GM19468 (cell line): ENCODE measurements around the gene CITED1.
"Not testable (repeated sequence)": the region's sequence is repeated elsewhere in the genome, so short reads cannot be mapped to it uniquely, and the experiment has no call there.

Experiments used
- ATAC-seq: cut with Tn5 transposase; IDR thresholded peaks from one replicate; pipeline ENCODE4 v1.9.1; 2021; ENCODE audit warnings: mild to moderate bottlenecking, moderate library complexity, moderate number of reproducible peaks; ENCODE audit not compliant: unreplicated experiment; ENCODE audit errors: extremely low read depth

Gene CITED1

GRCh38 chrX:72305286-72306084, at the start of gene CITED1:
Gene CITED1, minus strand, starts transcription at chrX:72305914. Its CDS starts 3,045 bp downstream, at chrX:72302869.
- ATAC-seq: no peak

GRCh38 chrX:72352786-72353185, 47.1 kb upstream of the CITED1 start:
- ATAC-seq: no peak

- no peak for ATAC-seq
Observed at GRCh38 chrX:72351606-72352334, 46.1 kb upstream of the CITED1 start.

GRCh38 chrX:72349190-72349589, 43.5 kb upstream of the CITED1 start:
- peak; percentile 54 for ATAC-seq

GRCh38 chrX:72348247-72348979, 42.7 kb upstream of the CITED1 start:
- no peak for ATAC-seq

- ATAC-seq: no peak
Observed at GRCh38 chrX:72347366-72347765, 41.7 kb upstream of the CITED1 start.

- no peak for ATAC-seq
Observed at GRCh38 chrX:72346302-72346949, 40.7 kb upstream of the CITED1 start.

GRCh38 chrX:72340626-72341025, 34.9 kb upstream of the CITED1 start:
- no peak for ATAC-seq

GRCh38 chrX:72340041-72340440, 34.3 kb upstream of the CITED1 start:
- no peak for ATAC-seq

GRCh38 chrX:72330131-72330530, 24.4 kb upstream of the CITED1 start:
- no peak for ATAC-seq

- ATAC-seq: no peak
Observed at GRCh38 chrX:72326605-72327300, 21.0 kb upstream of the CITED1 start.

- not testable (repeated sequence) for ATAC-seq
Observed at GRCh38 chrX:72319651-72320050, 13.9 kb upstream of the CITED1 start.

- no peak for ATAC-seq
Observed at GRCh38 chrX:72317139-72317538, 11.4 kb upstream of the CITED1 start.

- no peak for ATAC-seq
Observed at GRCh38 chrX:72316408-72317110, 10.8 kb upstream of the CITED1 start.

- ATAC-seq: no peak
Observed at GRCh38 chrX:72314881-72315280, 9.2 kb upstream of the CITED1 start.

- ATAC-seq: no peak
Observed at GRCh38 chrX:72313707-72314641, 8.3 kb upstream of the CITED1 start.

GRCh38 chrX:72312311-72312940, 6.7 kb upstream of the CITED1 start:
- no peak for ATAC-seq
